Activated T-helper 1 cell treated with Interleukin-2 at 50 U/mL for 16 hours (primary cell): Measurements from ENCODE around the gene OLA1.

Experiments
- DNase-seq: peaks from one replicate; pipeline ENCODE4 v3.0.0-alpha.2; 2020; ENCODE audit warnings: low read depth

Gene OLA1

DNA sequence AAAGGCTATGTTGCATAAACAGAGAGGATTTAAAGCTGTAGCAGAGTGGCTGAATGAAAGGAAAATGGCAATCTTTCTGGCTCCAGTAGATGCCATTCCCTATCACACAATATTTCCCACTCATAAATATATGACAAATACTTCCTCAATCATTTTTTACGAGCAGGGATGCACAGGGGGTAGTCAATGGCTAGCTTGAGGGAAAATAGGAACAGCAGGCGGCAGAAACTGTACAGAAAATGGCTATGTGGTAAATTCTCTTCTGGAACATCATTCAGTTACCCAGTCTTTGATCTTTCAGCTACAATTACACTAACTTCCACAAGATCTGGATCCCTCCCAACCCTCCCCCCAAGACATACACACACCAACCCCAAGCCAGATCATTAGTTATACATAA, 127.2 kb downstream of the OLA1 start:
- no peak for DNase-seq

DNA sequence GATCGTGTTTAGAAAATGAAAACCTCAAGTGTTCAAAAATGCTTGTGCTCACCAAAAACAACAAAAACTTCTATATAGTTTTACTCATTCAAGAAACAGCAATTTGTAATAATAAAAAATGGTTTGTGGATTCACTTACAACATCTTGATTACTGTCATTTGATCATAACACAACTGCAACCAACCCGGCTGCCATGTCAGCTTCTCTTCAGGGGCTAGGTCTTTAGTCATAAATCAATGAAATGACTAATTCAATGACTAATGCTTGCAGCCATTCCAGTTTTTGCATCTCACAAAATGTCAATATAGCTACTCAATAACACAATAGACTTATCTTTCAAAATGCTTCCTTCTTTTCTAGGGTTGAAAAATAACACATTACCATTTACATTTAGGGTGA, 128.0 kb downstream of the OLA1 start:
- no peak for DNase-seq

DNA sequence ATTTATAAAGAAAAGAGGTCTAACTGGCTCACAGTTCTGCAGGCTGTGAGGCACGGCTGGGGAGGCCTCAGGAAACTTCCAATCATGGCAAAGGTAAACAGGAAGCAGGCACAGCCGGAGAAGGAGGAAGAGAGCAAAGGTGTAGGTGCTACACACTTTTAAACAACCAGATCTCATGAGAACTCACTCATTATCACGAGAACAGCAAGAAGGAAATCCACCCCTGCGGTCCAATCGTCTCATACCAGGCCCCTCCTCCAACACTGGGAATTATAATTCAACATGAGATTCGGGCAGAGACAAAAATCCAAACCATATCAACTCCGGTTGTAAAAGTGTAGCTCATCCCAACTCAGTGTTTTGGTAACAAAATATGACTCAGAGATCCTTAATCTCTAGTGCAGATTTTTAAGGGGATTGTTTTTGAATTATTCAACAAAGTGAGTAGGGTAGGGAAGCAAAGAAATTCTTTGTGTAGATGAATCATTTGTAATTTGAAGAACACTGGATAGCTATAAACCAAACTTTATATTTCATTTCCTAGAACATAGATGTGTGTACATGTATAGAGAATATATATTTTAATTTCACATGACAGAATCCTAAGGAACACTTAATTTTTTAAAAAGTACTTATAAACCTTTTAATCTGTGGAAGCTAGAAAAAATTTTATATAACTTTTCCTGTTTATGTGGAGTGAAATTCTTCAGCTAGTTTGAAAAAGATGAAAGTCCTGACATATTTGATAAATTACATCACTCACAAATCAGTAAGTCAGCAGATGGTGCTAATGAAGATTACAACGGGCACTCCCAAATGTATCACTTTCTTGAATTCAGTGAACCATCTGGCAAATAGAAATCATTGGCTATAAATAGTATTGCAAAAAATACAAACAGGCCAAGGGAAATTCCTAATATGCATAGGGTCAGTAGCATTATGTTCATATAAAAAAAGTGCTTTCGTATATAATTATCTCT, 130.1 kb downstream of the OLA1 start:
- DNase-seq = no peak

DNA sequence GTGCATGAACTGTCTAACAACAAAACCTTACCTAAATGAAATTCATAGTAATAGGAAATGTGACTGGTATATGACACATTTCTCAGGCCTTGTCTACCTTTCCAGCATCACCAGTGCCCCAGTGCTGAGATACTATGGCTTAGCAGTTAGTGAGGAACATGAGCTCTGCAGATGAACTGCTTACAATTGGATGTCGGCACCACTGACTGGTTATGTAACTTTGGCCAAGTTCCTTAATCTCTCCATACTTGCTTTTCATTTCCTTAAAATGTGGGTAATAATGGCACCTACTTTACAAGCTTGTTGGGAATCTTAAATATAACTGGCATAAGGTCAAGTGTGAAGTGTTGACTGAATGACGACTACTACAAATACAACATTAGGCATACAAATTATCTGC, 136.3 kb downstream of the OLA1 start:
- no peak for DNase-seq

DNA sequence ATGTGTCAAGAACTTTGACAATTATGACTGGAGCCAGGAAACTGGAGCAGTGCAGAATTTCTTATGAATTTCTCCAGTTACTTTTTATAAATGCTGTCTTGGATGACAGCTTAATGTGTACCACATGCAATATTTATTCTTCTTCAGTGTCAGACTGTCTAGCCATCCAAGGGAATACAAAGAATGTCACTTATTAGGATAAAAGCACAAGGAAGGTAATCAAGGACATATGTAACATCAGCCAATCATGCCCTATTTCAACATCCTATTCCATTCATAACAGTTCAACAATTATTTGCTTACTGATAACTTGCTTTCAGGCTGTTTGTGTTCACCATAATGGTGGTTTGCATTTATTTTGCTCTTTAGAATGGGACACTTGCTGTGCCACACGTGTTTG, 139.8 kb downstream of the OLA1 start:
- no peak for DNase-seq

DNA sequence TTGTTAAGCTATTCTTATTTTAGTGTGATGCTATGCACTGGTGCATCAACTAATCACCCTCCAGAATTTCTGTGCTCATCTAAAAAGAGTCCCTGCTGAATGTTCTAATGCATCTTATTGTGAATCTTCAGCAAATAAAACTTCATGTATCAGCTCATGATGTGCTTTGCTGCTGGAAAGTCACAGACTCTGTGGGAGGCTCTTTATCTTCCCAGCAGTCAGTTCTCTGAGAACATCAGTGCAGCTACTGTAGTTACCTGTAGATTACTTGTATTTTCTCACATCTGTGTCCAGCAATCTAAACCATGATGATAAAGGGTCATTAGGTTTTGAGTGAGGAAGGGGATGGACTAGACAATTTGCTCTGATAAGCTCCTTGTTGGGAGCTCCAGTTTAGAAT, 141.6 kb downstream of the OLA1 start:
- DNase-seq = no peak

DNA sequence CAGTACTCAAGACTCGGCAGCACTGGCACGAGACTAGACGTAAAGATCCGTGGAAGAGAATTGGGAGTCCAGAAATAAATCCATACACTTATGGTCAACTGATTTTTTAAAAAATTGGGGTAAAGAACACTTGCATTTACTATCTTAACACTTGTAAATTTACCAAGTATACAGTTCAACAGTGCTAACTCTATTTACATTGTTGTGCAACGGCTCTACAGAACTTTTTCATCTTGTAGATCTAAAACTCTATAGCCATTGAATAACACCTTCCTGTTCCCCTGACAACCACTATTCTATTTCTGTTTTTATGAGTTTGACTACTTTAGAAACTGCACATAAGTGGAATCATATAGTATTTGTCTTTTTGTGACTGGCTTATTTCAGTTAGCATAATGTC, 153.8 kb downstream of the OLA1 start:
- no peak for DNase-seq

DNA sequence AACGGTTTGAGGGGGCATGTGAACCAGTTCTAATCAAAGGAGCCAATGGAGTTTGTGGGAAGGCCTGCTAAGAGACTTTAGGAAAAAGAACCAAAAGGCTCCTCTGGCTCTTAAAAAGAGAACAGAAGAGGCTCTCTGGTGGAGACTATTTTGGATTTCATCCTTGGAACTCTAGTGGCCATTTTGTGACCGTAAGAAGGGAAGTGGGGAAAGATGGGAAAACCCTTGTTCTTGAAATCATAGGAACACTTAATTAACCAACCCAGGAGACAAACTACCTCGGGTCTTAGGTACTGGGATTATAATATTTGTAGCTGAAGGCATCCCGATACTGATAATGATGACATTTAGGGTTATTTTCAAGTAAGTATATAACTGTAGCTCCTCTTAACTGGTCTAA, 157.9 kb downstream of the OLA1 start:
- no peak for DNase-seq

DNA sequence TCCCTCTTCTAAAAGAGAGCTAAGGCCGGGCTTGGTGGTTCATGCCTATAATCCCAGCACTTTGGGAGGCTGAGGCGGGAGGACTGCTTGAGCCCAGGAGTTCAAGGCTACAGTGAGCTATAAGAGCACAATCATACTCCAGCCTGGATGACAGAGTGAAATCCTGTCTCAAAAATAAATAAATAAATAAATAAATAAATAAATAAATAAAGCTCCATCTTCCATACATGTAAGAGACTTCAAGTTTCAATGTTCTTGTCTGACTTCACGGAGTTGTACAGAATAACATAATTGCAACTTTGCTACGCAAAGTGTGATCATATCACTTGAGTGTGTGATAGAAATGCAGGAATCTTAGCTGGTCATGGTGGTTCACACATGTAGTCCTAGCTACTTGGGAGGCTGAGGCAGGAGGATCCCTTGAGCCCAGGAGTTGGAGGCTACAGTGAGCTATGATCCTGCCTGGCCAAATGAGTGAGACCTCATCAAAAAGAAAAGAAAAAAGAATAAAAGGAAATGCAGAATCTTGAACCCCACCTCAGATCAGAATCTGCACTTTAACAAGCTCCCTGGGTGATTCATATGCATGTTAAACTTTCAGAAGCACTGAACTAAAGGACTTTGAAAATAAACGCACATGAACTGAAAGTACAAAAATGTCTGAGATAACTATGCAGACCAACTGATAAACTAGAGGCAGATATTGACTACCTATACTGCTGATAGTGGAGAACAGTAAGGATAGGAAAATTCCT, 159.4 kb downstream of the OLA1 start:
- DNase-seq = no peak

DNA sequence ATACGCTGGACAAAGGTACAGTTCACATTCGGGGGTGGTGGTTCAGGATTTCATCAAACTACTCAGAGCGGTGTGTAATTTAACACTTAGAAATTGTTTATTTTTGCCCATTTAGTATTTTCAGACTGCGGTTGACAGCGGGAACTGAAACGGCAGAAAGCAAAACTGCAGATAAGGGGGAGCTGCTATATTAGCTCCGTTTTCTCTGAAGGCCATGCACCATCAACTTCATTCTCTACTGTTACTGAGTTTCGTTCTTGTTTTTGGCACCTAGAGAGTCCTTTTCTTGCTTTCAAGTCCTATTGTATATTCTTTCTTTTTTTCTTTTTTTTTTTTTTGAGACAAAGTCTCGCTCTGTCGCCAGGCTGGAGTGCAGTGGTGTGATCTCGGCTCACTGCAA, 161.6 kb downstream of the OLA1 start:
- no peak for DNase-seq

DNA sequence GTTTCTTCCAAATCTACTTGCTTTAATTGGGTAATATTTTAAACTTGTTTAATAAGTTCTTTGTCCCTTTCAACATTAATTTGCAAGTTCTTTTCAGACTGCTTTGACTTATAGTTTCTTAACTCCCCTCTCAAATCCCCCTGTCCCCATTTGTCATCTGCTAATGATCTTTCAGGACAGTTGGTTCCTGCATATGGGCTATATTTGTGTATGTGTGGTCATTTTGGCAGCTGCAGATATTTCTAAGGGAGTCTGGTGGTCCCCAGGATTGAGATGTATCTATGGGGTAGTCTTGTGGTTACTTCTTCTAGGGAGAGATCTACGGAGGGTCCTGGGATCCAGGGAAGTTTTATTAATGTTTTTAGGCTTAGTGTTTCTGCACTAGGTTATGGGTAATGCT, 162.6 kb downstream of the OLA1 start:
- DNase-seq = no peak

DNA sequence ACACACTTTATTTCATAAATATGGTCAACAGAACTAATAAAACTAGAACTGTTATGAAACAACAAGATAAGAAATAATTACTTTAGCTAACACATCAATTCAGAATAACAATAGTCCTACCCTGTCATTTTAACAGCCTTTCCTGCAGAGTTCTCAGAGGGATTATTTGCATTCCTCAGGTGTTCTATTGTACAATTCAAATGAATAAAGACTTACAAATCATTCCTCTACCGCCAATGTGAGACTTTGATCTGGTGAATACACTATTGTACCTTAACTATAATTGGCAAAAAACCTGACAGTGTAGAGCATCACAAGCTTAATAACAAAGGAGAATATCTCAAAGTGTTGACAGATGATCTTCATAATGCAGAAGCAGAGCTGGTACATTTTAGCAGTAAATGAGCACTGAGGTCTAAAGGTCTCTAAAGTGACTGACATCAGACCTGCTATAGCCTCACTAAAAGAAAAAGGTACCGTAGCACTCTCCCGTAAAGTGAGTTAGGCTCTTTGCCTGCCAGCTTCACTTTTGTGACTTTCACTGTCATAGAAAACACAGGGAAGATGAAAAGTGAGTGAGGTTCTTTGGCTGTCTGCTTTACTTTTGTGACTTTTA, 164.4 kb downstream of the OLA1 start:
- DNase-seq = no peak

DNA sequence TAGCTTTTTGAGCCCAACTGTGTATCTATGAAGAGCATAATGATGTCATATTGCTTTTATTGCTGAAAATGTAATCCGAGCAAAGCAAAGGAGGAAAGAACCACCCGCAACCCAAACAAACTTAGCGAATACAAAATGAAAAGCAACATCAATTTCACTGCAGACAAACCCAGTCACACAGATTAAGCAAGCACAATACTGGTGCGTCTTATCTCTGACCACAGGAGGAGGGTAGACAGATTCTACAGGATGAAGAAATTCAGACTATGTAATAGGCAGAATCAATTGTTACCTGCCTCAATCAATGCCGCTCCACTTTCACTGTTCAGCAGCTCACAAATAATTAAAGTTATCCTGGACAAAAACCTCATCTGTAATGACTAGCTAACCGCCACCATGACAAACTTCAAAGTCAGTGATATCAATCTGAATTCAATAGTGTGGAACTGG, 167.6 kb downstream of the OLA1 start:
- DNase-seq = no peak

DNA sequence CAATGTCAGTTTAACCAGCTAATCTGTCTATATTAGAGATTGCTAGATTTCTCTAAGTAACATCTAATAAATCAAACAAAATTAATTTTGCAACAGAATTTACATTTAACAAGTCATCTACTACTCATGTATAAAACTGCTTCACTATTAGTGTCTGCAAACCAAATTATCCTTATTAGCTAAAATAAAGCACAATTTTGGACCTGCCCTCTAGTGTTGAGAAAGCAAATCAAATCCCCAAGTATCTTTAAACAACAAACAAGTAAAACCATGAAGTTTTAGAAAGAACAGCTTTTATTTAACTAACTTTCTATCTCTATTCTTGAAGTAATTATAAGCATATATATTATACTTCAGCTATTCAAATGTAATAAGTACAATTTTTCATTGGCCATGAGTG, 170.1 kb downstream of the OLA1 start:
- no peak for DNase-seq

DNA sequence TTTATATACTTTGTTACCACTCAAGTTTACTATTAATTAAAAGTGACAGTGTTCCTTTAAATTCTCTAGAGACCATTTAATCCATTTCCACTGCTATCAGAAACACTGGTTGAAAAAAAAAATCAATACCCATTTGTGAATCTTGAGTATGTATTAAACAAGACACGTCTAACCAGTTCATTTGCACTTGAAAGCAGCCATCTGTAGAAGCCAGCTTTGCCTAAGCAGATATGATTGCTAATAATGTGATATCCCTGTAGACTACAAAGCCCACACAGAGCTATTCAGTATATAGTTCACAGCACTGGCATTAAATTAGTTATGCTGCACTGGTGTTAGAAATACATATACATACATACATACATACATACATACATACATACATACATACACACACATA, 171.4 kb downstream of the OLA1 start:
- no peak for DNase-seq

DNA sequence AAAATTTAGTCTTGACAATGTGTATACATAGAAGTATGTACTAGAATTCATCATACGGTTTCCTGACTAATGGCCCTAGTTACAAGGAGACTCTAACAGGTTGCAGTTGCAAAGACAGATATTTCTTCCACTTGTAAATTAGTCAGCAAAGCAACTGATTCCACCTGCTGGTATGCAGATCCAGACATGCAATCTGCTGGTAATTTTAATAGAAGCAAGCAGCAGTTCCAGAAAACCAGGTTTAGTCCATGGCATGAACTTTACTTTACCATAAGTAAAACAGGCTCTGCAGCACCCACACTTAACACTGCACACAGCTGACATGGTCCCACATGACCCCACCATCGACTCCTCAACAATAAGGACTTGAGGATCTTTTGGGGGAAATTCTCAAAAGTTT, 172.3 kb downstream of the OLA1 start:
- no peak for DNase-seq

DNA sequence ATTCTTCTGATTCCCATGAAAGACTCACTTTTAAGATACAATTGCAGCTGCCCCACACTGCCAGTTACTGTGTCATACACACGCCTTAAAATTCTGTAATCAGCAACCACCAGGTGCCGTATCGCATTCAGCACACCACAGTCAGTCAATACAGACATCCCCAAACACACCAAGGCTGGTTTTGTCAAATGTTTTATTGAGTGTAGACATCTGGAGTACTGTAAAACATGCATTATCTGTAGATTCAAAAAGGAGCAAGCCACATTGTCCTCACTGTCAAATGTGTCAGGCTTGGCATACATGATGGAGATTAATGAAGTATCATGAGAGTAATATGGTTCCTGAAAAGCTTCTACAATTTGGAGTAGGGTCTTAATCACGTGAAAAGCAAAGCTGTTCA, 173.5 kb downstream of the OLA1 start:
- no peak for DNase-seq

DNA sequence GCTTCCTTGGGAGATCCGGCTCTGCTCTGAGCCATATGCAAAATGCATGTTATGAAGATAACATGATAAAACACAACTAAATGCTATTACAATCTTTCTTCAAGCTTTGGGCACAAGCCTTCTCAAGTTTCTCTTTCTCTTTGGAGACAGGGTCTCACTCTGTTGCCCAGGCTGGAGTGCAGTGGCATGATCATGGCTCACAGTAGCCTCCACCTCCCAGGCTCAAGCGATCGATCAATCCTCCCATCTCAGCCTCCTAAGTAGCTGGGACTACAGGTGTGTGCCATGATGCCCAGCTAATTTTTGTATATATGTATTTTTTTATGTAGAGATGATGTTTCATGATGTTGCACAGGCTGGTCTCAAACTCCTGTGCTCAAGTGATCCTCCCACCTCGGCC, 175.5 kb downstream of the OLA1 start:
- DNase-seq = no peak

DNA sequence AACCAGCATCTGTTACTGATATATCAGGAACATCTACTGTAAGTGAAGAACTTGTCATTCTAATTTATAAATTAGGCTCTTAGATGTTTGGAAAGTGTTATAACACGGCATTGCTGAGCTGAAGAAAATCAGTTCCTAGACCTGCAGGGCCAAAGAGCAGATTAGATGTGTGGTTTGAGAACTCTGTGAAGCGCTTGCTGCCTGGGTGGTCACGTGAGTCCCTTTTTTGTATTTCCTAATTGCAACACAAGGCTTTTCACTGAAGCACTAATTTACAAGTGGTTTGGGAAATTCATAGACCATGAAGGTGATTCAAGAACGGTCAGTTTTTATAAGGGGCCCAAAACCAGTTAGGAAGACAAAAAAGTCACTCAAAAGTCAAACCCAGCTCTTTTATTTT, 176.3 kb downstream of the OLA1 start:
- DNase-seq = no peak

DNA sequence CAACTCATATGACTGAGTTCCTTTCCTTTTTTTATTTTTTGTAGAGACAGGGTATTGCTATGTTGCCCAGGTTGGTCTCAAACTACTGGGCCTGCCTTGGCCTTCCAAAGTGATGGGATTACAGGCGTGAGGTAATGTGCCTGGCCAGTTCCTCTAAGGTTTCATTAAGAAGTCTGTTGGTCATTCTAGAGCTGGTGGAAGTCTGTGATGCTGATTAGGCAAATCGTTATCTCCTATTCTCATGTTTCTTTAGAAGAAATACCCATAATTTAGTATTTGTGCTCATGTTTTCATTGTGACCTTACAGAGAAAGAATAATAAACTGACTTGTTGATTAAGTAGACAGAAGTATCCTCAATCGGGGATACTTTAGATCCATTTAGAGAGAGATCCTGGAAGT, 177.0 kb downstream of the OLA1 start:
- DNase-seq = no peak

DNA sequence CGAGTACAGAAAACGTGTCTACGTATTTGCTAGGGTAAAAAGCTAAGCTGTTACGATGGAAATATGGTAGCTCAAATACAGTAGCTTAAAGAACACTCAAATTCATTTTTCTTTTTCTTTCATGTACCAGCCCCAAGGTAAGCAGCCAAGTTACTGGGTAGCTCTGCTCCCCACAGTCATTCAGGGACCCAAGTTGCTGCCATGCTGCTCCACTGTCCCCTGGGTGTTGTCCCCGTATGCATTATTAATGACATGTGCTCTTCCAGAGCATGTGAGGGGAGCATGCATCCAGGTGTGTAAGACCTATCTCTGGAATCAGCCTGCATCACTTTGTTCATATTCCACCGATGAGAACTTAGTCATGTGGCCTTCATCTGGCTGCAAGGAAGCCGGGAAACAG, 178.1 kb downstream of the OLA1 start:
- DNase-seq = no peak

DNA sequence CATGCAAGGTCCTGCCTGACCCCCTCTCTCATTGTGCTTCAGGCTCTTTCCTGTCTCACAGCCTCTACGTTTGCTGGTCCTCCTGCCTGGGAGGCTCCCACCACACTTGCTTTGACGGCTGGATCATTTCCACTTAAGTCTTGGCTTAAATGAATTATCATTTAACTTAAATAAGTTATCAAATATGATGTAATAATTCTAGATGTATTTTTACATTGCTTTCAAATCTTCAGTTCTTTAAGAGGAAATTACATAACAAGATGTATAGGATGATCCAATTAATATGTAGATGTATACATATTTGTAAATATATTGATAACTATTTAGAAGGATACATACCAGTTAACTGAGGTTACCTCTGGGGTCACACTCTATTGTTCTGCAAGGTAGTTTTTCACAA, 180.5 kb downstream of the OLA1 start:
- no peak for DNase-seq

DNA sequence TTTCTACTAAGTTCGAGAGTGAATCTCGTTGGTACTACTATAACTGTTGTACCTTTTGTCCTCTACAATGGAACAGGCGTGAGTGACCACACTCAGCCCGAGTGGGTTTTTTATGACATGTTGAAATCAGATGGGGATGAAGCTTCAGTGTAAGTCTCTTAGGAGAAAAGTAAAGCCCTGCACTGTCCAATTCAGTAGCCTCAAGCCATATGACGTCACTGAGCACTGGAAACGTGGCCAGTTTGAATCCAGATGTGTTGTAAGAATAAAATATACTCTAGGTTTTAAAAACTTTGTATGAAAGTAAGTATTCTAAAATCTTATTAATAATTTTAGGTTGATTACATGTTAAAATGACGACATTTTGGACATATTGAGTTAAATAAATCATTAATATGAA, 181.5 kb downstream of the OLA1 start:
- no peak for DNase-seq
